Regular cardiac myocyte (primary cell): ENCODE measurements around the gene COMMD8. TPM values are rescaled to one million over a fixed set of nuclear protein-coding genes. Genes with fewer than 3 reads are reported as not detected.

ENCODE experiments used
- total RNA-seq: library from RNA; depleted of rRNA; stranded (reverse); fragments of >200 nt; gene quantifications from 2 replicates; pipeline ENCODE4 v1.2.3, GENCODE V29; 2014

The COMMD8 gene
- total RNA-seq = 30.2 and 44.5 TPM in 2 replicates

GRCh38 chr4:47463235-47463956, at the start of gene COMMD8:
TSS of gene COMMD8 (minus strand) at chr4:47463702. CDS start at chr4:47463651, 51 bp downstream.

GRCh38 chr4:47485047-47485692, 21.7 kb upstream of the COMMD8 start, which contains the start of gene ATP10D:
TSS of gene ATP10D (plus strand) at chr4:47485275. CDS start at chr4:47512541, 27,266 bp downstream.

Other genes starting within 250 kb of the COMMD8 start
- gene ATP10D, start 21.6 kb upstream of the COMMD8 start, total RNA-seq = 38.7 and 73.3 TPM in 2 replicates